HCT116 (cell line): ENCODE data around the gene NR2E1. TPM values are rescaled to one million over a fixed set of nuclear protein-coding genes. Genes with fewer than 3 reads are reported as not detected.

ENCODE experiments used
- ATAC-seq: fragments of 200-7000 bp; cut with Tn5 transposase; 2 replicates; pipeline ENCODE4 v1.9.1; 2020; ENCODE audit warnings: mild to moderate bottlenecking, moderate library complexity
- BruUV-seq: library from RNA; stranded (reverse); fragments of 400-500 nt; replicated peaks from 2 replicates; lab custom pipeline; 2021; lab: Mats Ljungman, UMichigan
- CTCF ChIA-PET: fragments of 300-600 bp; sonication (Branson Sonifier 250); formaldehyde crosslinking; loops from one replicate; lab custom pipeline; 2021; ENCODE audit warnings: antibody characterized with exemption; lab: Charles Lee
- POLR2A ChIA-PET: fragments of 300-600, 350-600 bp; sonication (Branson Sonifier 250); formaldehyde crosslinking; loops from one replicate; lab custom pipeline; 2021; ENCODE audit warnings: antibody characterized with exemption; lab: Charles Lee
- RAD21 ChIA-PET, 2 experiments: fragments of 300-600 bp; sonication (Branson Sonifier 250); formaldehyde crosslinking; loops; one replicate each; lab custom pipeline; 2023; ENCODE audit warnings: low total read pairs in 2 of 2; ENCODE audit not compliant: uncharacterized antibody in 2 of 2, unreplicated experiment in 2 of 2, low non-redundant PET in 1 of 2; lab: Charles Lee
- DNase-seq: peaks from one replicate; pipeline ENCODE4 v3.0.0-alpha.2; 2010; ENCODE audit warnings: low read depth, low spot score
- H2AFZ ChIP-seq: fragments of 200-600 bp; shearing (Covaris generic), sonication (generic); 2 replicates; pipeline ENCODE4 v1.6.1; 2017; ENCODE audit warnings: low read depth, mixed run types, mixed read lengths, antibody characterized with exemption, low read length; ENCODE audit not compliant: poor library complexity, severe bottlenecking
- H3K27ac ChIP-seq: 2 replicates; pipeline ENCODE4 v1.5.1; 2012; ENCODE audit warnings: low read depth, low read length
- H3K27me3 ChIP-seq: fragments of 200-600 bp; sonication (generic); 2 replicates; pipeline ENCODE4 v1.6.1; 2016; ENCODE audit warnings: mixed run types, low read length, mixed read lengths; ENCODE audit not compliant: insufficient read depth
- H3K36me3 ChIP-seq, 2 experiments: fragments of 200-500 bp in 1 of 2; fragments of 200-600 bp in 1 of 2; sonication (Bioruptor generic) in 1 of 2; sonication (generic) in 1 of 2; 2 replicates each; pipeline versions ENCODE4 v1.5.1 to v1.6.1; 2014 to 2016; ENCODE audit warnings: low read length in 2 of 2, inconsistent platforms in 1 of 2, mixed read lengths in 1 of 2, mixed run types in 1 of 2; ENCODE audit not compliant: insufficient read depth in 2 of 2, control insufficient read depth in 1 of 2
- H3K4me1 ChIP-seq, 2 experiments: fragments of 200-600 bp in 1 of 2; sonication (generic) in 1 of 2; 2 replicates each; pipeline versions ENCODE4 v1.5.1 to v1.6.1; 2012 to 2017; ENCODE audit warnings: low read length in 2 of 2, inconsistent platforms in 1 of 2, mild to moderate bottlenecking in 1 of 2, mixed read lengths in 1 of 2, mixed run types in 1 of 2, moderate library complexity in 1 of 2; ENCODE audit not compliant: insufficient read depth in 2 of 2, control insufficient read depth in 1 of 2
- H3K4me2 ChIP-seq: fragments of 200-600 bp; sonication (generic); 2 replicates; pipeline ENCODE4 v1.6.1; 2017; ENCODE audit warnings: mixed run types, low read length, mixed read lengths
- H3K4me3 ChIP-seq, 2 experiments: fragments of 200-600 bp in 1 of 2; sonication (generic) in 1 of 2; replicated peaks in 1 of 2; 2 replicates each; pipeline ENCODE4 v1.5.1; 2011 to 2016; ENCODE audit warnings: low read length in 2 of 2, control low read depth in 1 of 2, low read depth in 1 of 2, mild to moderate bottlenecking in 1 of 2, mixed read lengths in 1 of 2, mixed run types in 1 of 2
- H3K79me2 ChIP-seq: fragments of 200-600 bp; sonication (generic); 2 replicates; pipeline ENCODE4 v1.6.1; 2017; ENCODE audit warnings: mild to moderate bottlenecking, mixed run types, low read length, moderate library complexity, mixed read lengths; ENCODE audit not compliant: insufficient read depth
- H3K9ac ChIP-seq: fragments of 200-600 bp; sonication (generic); 2 replicates; pipeline ENCODE4 v1.6.1; 2016; ENCODE audit warnings: low read length, mixed read lengths
- H3K9me2 ChIP-seq: fragments of 200-600 bp; sonication (generic), shearing (Covaris generic); 2 replicates; pipeline ENCODE4 v1.6.1; 2017; ENCODE audit warnings: mixed run types, mild to moderate bottlenecking, moderate library complexity; ENCODE audit not compliant: insufficient read depth
- H3K9me3 ChIP-seq, 2 experiments: fragments of 200-500 bp in 1 of 2; fragments of 200-600 bp in 1 of 2; sonication (Bioruptor generic) in 1 of 2; sonication (generic) in 1 of 2; 2 replicates each; pipeline ENCODE4 v1.6.1; 2014 to 2017; ENCODE audit warnings: low read length in 2 of 2, mixed read lengths in 2 of 2, inconsistent platforms in 1 of 2, low read depth in 1 of 2, mild to moderate bottlenecking in 1 of 2, mixed run types in 1 of 2, moderate library complexity in 1 of 2; ENCODE audit not compliant: control insufficient read depth in 1 of 2, insufficient read depth in 1 of 2
- H4K20me1 ChIP-seq: fragments of 200-600 bp; sonication (generic), shearing (Covaris generic); 2 replicates; pipeline ENCODE4 v1.6.1; 2017; ENCODE audit warnings: mixed run types, mild to moderate bottlenecking, moderate library complexity; ENCODE audit not compliant: insufficient read depth
- CTCF ChIP-seq, 3 experiments: fragments of 200-600 bp in 1 of 3; sonication (generic) in 1 of 3; IDR thresholded peaks in 2 of 3; conservative IDR thresholded peaks in 1 of 3; 2 replicates each; pipeline ENCODE4 v1.5.1; 2012 to 2017; ENCODE audit warnings: low read depth in 2 of 3, low read length in 2 of 3, antibody characterized with exemption in 1 of 3, borderline replicate concordance in 1 of 3, control low read depth in 1 of 3, mild to moderate bottlenecking in 1 of 3, mixed read lengths in 1 of 3, mixed run types in 1 of 3, moderate library complexity in 1 of 3; ENCODE audit not compliant: insufficient read depth in 1 of 3
- EGR1 ChIP-seq: IDR thresholded peaks from 2 replicates; pipeline ENCODE4 v1.6.1; 2012; ENCODE audit warnings: low read depth
- ELF1 ChIP-seq: IDR thresholded peaks from 2 replicates; pipeline ENCODE4 v1.6.1; 2012; ENCODE audit warnings: low read depth, borderline replicate concordance
- EZH2 ChIP-seq: fragments of 200-600 bp; sonication (generic); IDR thresholded peaks from 2 replicates; pipeline ENCODE4 v1.6.1; 2017; ENCODE audit warnings: antibody characterized with exemption, mixed run types
- JUND ChIP-seq: IDR thresholded peaks from 2 replicates; pipeline ENCODE4 v1.6.1; 2012
- MAX ChIP-seq: IDR thresholded peaks from 2 replicates; pipeline ENCODE4 v1.6.1; 2012
- POLR2A ChIP-seq: IDR thresholded peaks from 2 replicates; pipeline ENCODE4 v1.7.0; 2011; ENCODE audit warnings: borderline replicate concordance; ENCODE audit not compliant: insufficient read depth, insufficient read length; ENCODE audit errors: extremely low read depth
- SP1 ChIP-seq: IDR thresholded peaks from 2 replicates; pipeline ENCODE4 v1.6.1; 2012; ENCODE audit warnings: low read depth
- SRF ChIP-seq: IDR thresholded peaks from 2 replicates; pipeline ENCODE4 v1.6.1; 2012; ENCODE audit warnings: low read depth
- TCF7L2 ChIP-seq: IDR thresholded peaks from 2 replicates; pipeline ENCODE4 v1.7.0; 2011; ENCODE audit warnings: borderline replicate concordance, inconsistent platforms; ENCODE audit not compliant: insufficient read depth, insufficient read length; ENCODE audit errors: extremely low read depth
- YY1 ChIP-seq: IDR thresholded peaks from 2 replicates; pipeline ENCODE4 v1.6.1; 2011; ENCODE audit warnings: low read length, low read depth, moderate library complexity, mild to moderate bottlenecking; ENCODE audit not compliant: insufficient replicate concordance; ENCODE audit errors: extremely low read depth
- ZBTB33 ChIP-seq: IDR thresholded peaks from 2 replicates; pipeline ENCODE4 v1.6.1; 2011; ENCODE audit warnings: mild to moderate bottlenecking, low read length, moderate library complexity; ENCODE audit not compliant: insufficient replicate concordance; ENCODE audit errors: extremely low read depth
- ZFX ChIP-seq: fragments of 450-650 bp; IDR thresholded peaks from 2 replicates; pipeline ENCODE4 v1.6.1; 2017
- ZNF274 ChIP-seq: fragments of 200-500 bp; sonication (Bioruptor generic); IDR thresholded peaks from 2 replicates; pipeline ENCODE4 v1.6.1; 2014; ENCODE audit warnings: mild to moderate bottlenecking, low read depth, low read length, inconsistent platforms
- intact Hi-C: fragments of 100-400 bp; cut with micrococcal nuclease; formaldehyde crosslinking; loops from 2 replicates; pipeline ENCODE4 v1.10.0; 2022
- total RNA-seq: library from RNA; stranded (reverse); gene quantifications from one replicate; pipeline ENCODE4 v1.2.1, GENCODE V29; 2021; ENCODE audit not compliant: unreplicated experiment

The NR2E1 gene
- total RNA-seq, 1 experiment from 2014 or later = not detected

GRCh38 chr6:108163644-108164542 is 1.9 kb upstream of the NR2E1 start:
- H3K9ac ChIP-seq = no peak overlapping the region
- DNase-seq (no peak), ATAC-seq (peak; percentile 32; the same call in 1 of the 2 replicates)
- RAD21 ChIA-PET = no interaction called here
- H3K79me2 ChIP-seq = no peaks in the 10 kb centered on the region
- intact Hi-C loops = no loop called here
- TF ChIP-seq ZNF274 (no peak), SRF (no peak), YY1 (no peak), MAX (no peak), EGR1 (no peak), POLR2A (no peak), EZH2 (no peak), SP1 (no peak), ZFX (no peak), CTCF (IDR thresholded peaks at IDR 0.05 in 2 of 3, conservative IDR thresholded peaks at IDR 0.05 in 1 of 3; ENCODE audit: borderline replicate concordance in 1 of 3, insufficient read depth in 1 of 3, low read depth in 2 of 3, low read length in 2 of 3) (no peak), ELF1 (no peak), JUND (no peak), ZBTB33 (no peak), TCF7L2 (no peak)
- no peaks in the 10 kb centered on the region for H4K20me1 ChIP-seq
- H3K4me3 ChIP-seq = no peak overlapping the region
- H3K4me1 ChIP-seq = no peaks in the 10 kb centered on the region
- BruUV-seq = no TSS peak
- no peaks in the 10 kb centered on the region for H3K9me3 ChIP-seq
- 0 out of 2 replicates have a peak, but pooled peaks cover 9% of the 10 kb centered on the region for H3K27me3 ChIP-seq
- H3K4me2 ChIP-seq = no peak overlapping the region
- no peaks in the 10 kb centered on the region for H3K36me3 ChIP-seq
- CTCF ChIA-PET = no interaction called here
- H3K9me2 ChIP-seq = no peaks in the 10 kb centered on the region
- POLR2A ChIA-PET = no interaction called here
- H2AFZ ChIP-seq = no peak overlapping the region
- no peak overlapping the region for H3K27ac ChIP-seq
